Hepatocyte (in vitro differentiated cells): Measurements from ENCODE around the gene DDR2. TPM values are rescaled to one million over a fixed set of nuclear protein-coding genes. Genes with fewer than 3 reads are reported as not detected.
"Not testable (repeated sequence)": the region's sequence is repeated elsewhere in the genome, so short reads cannot be mapped to it uniquely, and the experiment has no call there.

Experiments used
- DNase-seq: peaks from one replicate; pipeline ENCODE4 v3.0.0-alpha.2; 2016; ENCODE audit warnings: low spot score
- H2AFZ ChIP-seq: fragments of 200-600 bp; sonication (generic); 2 replicates; pipeline ENCODE4 v1.6.0; 2016; ENCODE audit warnings: antibody characterized with exemption, mild to moderate bottlenecking
- H3K27ac ChIP-seq: fragments of 200-600 bp; sonication (generic); 2 replicates; pipeline ENCODE4 v1.5.1; 2016; ENCODE audit warnings: mild to moderate bottlenecking
- H3K27me3 ChIP-seq: fragments of 200-600 bp; sonication (generic); 2 replicates; pipeline ENCODE4 v1.6.1; 2016
- H3K36me3 ChIP-seq: fragments of 200-600 bp; sonication (generic); replicated peaks from 2 replicates; pipeline ENCODE4 v1.5.1; 2016; ENCODE audit warnings: low read depth; ENCODE audit not compliant: insufficient read depth
- H3K4me1 ChIP-seq: fragments of 200-600 bp; sonication (generic); 2 replicates; pipeline ENCODE4 v1.5.1; 2016; ENCODE audit warnings: mild to moderate bottlenecking, moderate library complexity; ENCODE audit not compliant: insufficient read depth
- H3K4me2 ChIP-seq: fragments of 200-600 bp; sonication (generic); 2 replicates; pipeline ENCODE4 v1.6.0; 2016
- H3K4me3 ChIP-seq: fragments of 200-600 bp; sonication (generic); 2 replicates; pipeline ENCODE4 v1.5.1; 2016; ENCODE audit warnings: mild to moderate bottlenecking
- H3K79me2 ChIP-seq: fragments of 200-600 bp; sonication (generic); 2 replicates; pipeline ENCODE4 v1.6.0; 2017; ENCODE audit warnings: mild to moderate bottlenecking
- H3K9me2 ChIP-seq: fragments of 200-600 bp; sonication (generic); replicated peaks from 2 replicates; pipeline ENCODE4 v1.6.0; 2017; ENCODE audit warnings: mild to moderate bottlenecking; ENCODE audit not compliant: insufficient read depth
- H3K9me3 ChIP-seq: fragments of 200-600 bp; sonication (generic); 2 replicates; pipeline ENCODE4 v1.5.1; 2016; ENCODE audit warnings: low read depth, mild to moderate bottlenecking
- H4K20me1 ChIP-seq: fragments of 200-600 bp; sonication (generic); 2 replicates; pipeline ENCODE4 v1.6.0; 2016; ENCODE audit warnings: mild to moderate bottlenecking; ENCODE audit not compliant: insufficient read depth, poor library complexity, severe bottlenecking
- CTCF ChIP-seq: fragments of 200-600 bp; sonication (generic); IDR thresholded peaks from 2 replicates; pipeline ENCODE4 v1.5.1; 2016; ENCODE audit warnings: antibody characterized with exemption, mild to moderate bottlenecking; ENCODE audit not compliant: poor library complexity
- EZH2 ChIP-seq: fragments of 200-600 bp; sonication (generic); IDR thresholded peaks from 2 replicates; pipeline ENCODE4 v1.6.1; 2016; ENCODE audit warnings: antibody characterized with exemption, mild to moderate bottlenecking, borderline replicate concordance
- EZH2phosphoT487 ChIP-seq: fragments of 200-600 bp; sonication (generic); IDR thresholded peaks from one replicate; pipeline ENCODE4 v1.6.1; 2018; ENCODE audit warnings: antibody characterized with exemption, mild to moderate bottlenecking, low read depth, moderate library complexity; ENCODE audit not compliant: unreplicated experiment, severe bottlenecking
- WGBS: methylation state at CpG from one replicate; pipeline ENCODE4 v1.1.6; 2016; ENCODE audit warnings: low lambda C conversion rate; ENCODE audit errors: missing lambda C conversion rate; 5-methylcytosine and 5-hydroxymethylcytosine counted together
- polyA plus RNA-seq: library from polyadenylated mRNA; unstranded; fragments of >200 nt; fragmentation: Nextera tagmentation; extraction: Ambion mirVana; gene quantifications from 2 replicates; pipeline ENCODE4 v1.2.1, GENCODE V29; 2016
- total RNA-seq: library from RNA; depleted of rRNA; stranded (reverse); fragments of >200 nt; gene quantifications from 2 replicates; pipeline ENCODE4 v1.2.3, GENCODE V29; 2014

Gene DDR2
- total and polyA plus RNA-seq, 2 experiments from 2014 or later, result 15.7 to 40.2 TPM

DNA sequence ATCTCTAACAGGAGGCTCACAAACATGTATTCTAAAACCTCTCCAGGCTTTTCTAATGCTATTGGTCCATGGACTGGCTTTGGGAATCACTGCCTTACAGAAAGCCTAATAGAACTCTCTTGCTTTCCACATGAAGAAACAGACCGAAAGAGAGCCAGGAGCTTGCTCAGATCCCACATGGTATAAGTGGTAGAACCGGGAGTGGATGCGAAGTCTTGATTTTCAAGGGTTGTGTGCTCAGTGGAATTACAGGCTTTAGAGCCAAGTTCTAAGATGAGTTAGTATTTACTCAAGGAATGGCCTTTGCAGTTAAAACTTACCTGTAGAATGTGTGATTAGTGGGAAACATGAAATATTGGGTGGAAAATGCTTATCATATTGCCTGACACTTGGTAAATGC, 103.9 kb downstream of the DDR2 start:
- Histone ChIP-seq H3K9me3 (no peaks in the 10 kb centered on the region), H2AFZ (no peak overlapping the region), H3K79me2 (no peaks in the 10 kb centered on the region), H3K27me3 (no peaks in the 10 kb centered on the region), H3K9me2 (no peaks in the 10 kb centered on the region), H4K20me1 (no peaks in the 10 kb centered on the region), H3K36me3 (no peaks in the 10 kb centered on the region), H3K4me1 (peaks cover 12% of the 10 kb centered on the region), H3K4me2 (no peak overlapping the region), H3K27ac (no peak overlapping the region), H3K4me3 (no peak overlapping the region)
- TF ChIP-seq EZH2phosphoT487 (no peak), EZH2 (no peak), CTCF (no peak)
- 79% methylated on average over 3 of the region's 3 CpGs for WGBS
- DNase-seq, result no peak

GRCh38 chr1:162736633-162737067, 104.4 kb downstream of the DDR2 start:
- 87% methylated on average over 3 of the region's 3 CpGs for WGBS
- Histone ChIP-seq H3K9me2 (no peaks in the 10 kb centered on the region), H3K79me2 (no peaks in the 10 kb centered on the region), H3K27ac (no peak overlapping the region), H3K27me3 (no peaks in the 10 kb centered on the region), H3K9me3 (no peaks in the 10 kb centered on the region), H3K4me2 (no peak overlapping the region), H3K4me1 (peaks cover 9% of the 10 kb centered on the region), H3K4me3 (no peak overlapping the region), H2AFZ (no peak overlapping the region), H4K20me1 (no peaks in the 10 kb centered on the region), H3K36me3 (no peaks in the 10 kb centered on the region)
- TF ChIP-seq EZH2, result no peak
- no peak for TF ChIP-seq CTCF
- TF ChIP-seq EZH2phosphoT487, result no peak
- DNase-seq, result no peak

DNA sequence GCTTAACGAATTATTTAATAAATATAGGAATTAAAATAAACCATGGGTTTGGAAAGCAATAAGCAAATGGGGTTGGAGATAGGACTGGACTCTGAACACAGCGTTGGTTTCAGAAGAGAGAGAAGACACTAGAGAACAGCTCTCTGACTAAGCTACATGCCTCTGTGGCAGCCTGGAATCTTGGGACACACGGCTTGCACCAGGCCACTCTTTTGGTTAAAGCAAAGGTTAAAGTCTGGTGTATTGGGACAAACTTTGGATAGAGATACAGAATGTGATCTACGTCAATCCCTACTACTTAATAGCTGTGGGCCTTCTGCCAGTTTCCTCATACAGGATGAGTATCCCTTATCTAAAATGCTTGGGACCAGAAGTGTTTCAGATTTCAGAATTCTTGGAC, 108.5 kb downstream of the DDR2 start:
- Histone ChIP-seq H3K4me3 (no peak overlapping the region), H3K27me3 (no peaks in the 10 kb centered on the region), H2AFZ (no peak overlapping the region), H3K79me2 (no peaks in the 10 kb centered on the region), H3K4me2 (no peak overlapping the region), H3K9me2 (no peaks in the 10 kb centered on the region), H3K4me1 (no peaks in the 10 kb centered on the region), H3K9me3 (no peaks in the 10 kb centered on the region), H3K27ac (no peak overlapping the region), H4K20me1 (no peaks in the 10 kb centered on the region), H3K36me3 (no peaks in the 10 kb centered on the region)
- no peak for DNase-seq
- WGBS, result 74% methylated on average over 4 of the region's 4 CpGs
- TF ChIP-seq EZH2 (no peak), CTCF (no peak), EZH2phosphoT487 (no peak)

DNA sequence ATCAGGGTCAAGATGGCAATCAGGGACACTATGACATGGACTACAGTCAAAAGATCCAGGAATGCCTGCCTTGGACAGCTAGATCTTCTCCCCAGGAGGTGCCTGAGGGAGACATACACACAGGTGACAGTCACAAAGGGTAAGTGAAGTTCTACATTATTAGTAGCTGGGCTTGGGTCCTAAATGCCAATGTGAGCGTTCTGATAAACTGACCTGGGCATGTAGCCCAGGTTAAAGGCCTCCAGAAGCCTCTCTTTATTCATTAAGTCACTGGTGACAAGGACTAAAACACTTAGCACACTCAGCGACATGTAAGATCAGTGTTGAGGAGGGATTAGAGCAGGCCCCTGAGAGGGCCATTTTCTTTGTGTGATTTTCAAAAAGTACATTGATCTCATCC, 109.3 kb downstream of the DDR2 start:
- no peak overlapping the region for H2AFZ ChIP-seq
- no peaks in the 10 kb centered on the region for H3K9me2 ChIP-seq
- no peak overlapping the region for H3K4me3 ChIP-seq
- no peaks in the 10 kb centered on the region for H4K20me1 ChIP-seq
- no peak overlapping the region for H3K27ac ChIP-seq
- no peak for DNase-seq
- H3K9me3 ChIP-seq, result no peaks in the 10 kb centered on the region
- H3K4me2 ChIP-seq, result no peak overlapping the region
- 96% methylated on average over 2 of the region's 2 CpGs for WGBS
- H3K27me3 ChIP-seq, result no peaks in the 10 kb centered on the region
- H3K36me3 ChIP-seq, result no peaks in the 10 kb centered on the region
- no peak for TF ChIP-seq EZH2phosphoT487
- no peak for TF ChIP-seq EZH2
- TF ChIP-seq CTCF, result no peak
- H3K79me2 ChIP-seq, result no peaks in the 10 kb centered on the region
- no peaks in the 10 kb centered on the region for H3K4me1 ChIP-seq

GRCh38 chr1:162746264-162746942, 114.1 kb downstream of the DDR2 start:
- not testable (repeated sequence) for H2AFZ ChIP-seq, H4K20me1 ChIP-seq, H3K9me3 ChIP-seq, DNase-seq, H3K27ac ChIP-seq, H3K27me3 ChIP-seq, H3K4me1 ChIP-seq, H3K9me2 ChIP-seq, H3K4me3 ChIP-seq, H3K79me2 ChIP-seq, H3K36me3 ChIP-seq, H3K4me2 ChIP-seq
- WGBS, result 96% methylated on average over 14 of the region's 14 CpGs
